Heart right ventricle (tissue), 16 donors: ENCODE measurements around the gene MINAR1. TPM values are rescaled to one million over a fixed set of nuclear protein-coding genes. Genes with fewer than 3 reads are reported as not detected.

Experiments
- ATAC-seq, 8 donors: fragments of 200-7000 bp; cut with Tn5 transposase; one replicate each; pipeline ENCODE4 v1.9.1; 2020; ENCODE audit warnings: mild to moderate bottlenecking in 8 of 8, moderate library complexity in 8 of 8, moderate number of reproducible peaks in 1 of 8
- DNase-seq, 2 donors: peaks; one replicate each; pipeline ENCODE4 v3.0.0-alpha.2; 2020
- H3K27ac ChIP-seq, 10 donors: fragments of 200-600 bp; sonication (generic) in 2 of 10; one replicate each; pipeline versions ENCODE4 v1.5.0 to v1.8.0; 2020 to 2022; ENCODE audit warnings: mild to moderate bottlenecking in 3 of 10
- H3K27me3 ChIP-seq, 7 donors: fragments of 200-600 bp; one replicate each; pipeline ENCODE4 v1.8.0; 2021 to 2022; ENCODE audit warnings: mild to moderate bottlenecking in 2 of 7
- H3K36me3 ChIP-seq, 9 donors: fragments of 200-600 bp; sonication (generic) in 1 of 9; one replicate each; pipeline versions ENCODE4 v1.5.0 to v1.8.0; 2020 to 2022; ENCODE audit warnings: mild to moderate bottlenecking in 2 of 9
- H3K4me1 ChIP-seq, 9 donors: fragments of 200-600 bp; sonication (generic) in 1 of 9; one replicate each; pipeline versions ENCODE4 v1.5.0 to v1.8.0; 2020 to 2022; ENCODE audit warnings: mild to moderate bottlenecking in 4 of 9
- H3K4me3 ChIP-seq, 10 donors: fragments of 200-600 bp; sonication (generic) in 2 of 10; one replicate each; pipeline versions ENCODE4 v1.5.0 to v1.8.0; 2020 to 2022; ENCODE audit warnings: mild to moderate bottlenecking in 7 of 10, moderate library complexity in 2 of 10
- H3K9me3 ChIP-seq, 11 donors: fragments of 200-600 bp in 10 of 11; sonication (generic) in 2 of 11; one replicate each; pipeline versions ENCODE4 v1.5.0 to v1.8.0; 2013 to 2022; ENCODE audit warnings: mild to moderate bottlenecking in 2 of 11, control low read depth in 1 of 11, moderate library complexity in 1 of 11
- WGBS, 2 donors: extraction: QIAGEN DNeasy Blood & Tissue Kit; methylation state at CpG; one replicate each; pipeline ENCODE4 v1.1.7; 2013; ENCODE audit warnings: inconsistent platforms in 1 of 2; 5-methylcytosine and 5-hydroxymethylcytosine counted together
- intact Hi-C, 10 donors: fragments of 100-400 bp; cut with DNase I; formaldehyde crosslinking; loops; one replicate each; pipeline versions ENCODE4 v1.11.1 to v1.14.2; 2022
- polyA plus RNA-seq, 2 donors: library from polyadenylated mRNA; stranded (reverse); fragments of 200-250 nt; gene quantifications; one replicate each; pipeline ENCODE4 v1.2.3, GENCODE V29; 2013
- total RNA-seq, 10 donors: library from RNA; stranded (reverse); fragmentation: NEBNext Ultra II Directional in 3 of 10; extraction: Animal tissue kit (Norgen Biotek cat#: 25700) in 3 of 10; gene quantifications; one replicate each; pipeline versions ENCODE4 v1.2.1 to v1.2.4, GENCODE V29; 2021 to 2023
- TF ChIP-seq, protein P1 (sequence below), 9 donors: fragments of 200-600 bp; sonication (generic) in 2 of 9; IDR thresholded peaks; one replicate each; pipeline versions ENCODE4 v1.5.0 to v1.8.0; 2021 to 2022; ENCODE audit warnings: antibody characterized with exemption in 9 of 9, mild to moderate bottlenecking in 5 of 9, moderate library complexity in 1 of 9
- donor health status: Arrhythmogenic right ventricular cardiomyopathy.
- donor health status: ischemic (EF 13 %, LVEDD 7.1; RV severe dilation, severe dysfunction).
- donor health status: healthy with polysubstance abuse.
- donor health status: DM: no; HTN: yes; CAD: no.
- donor health status: DM: no; HTN: no; CAD: no.
- donor health status: ischemic (EF 25% LVEDD 6.9; RV normal size, moderate dysfunction).
- donor health status: ischemic (EF 25% LVEDD 5.7; RV mildly dilated, moderate dysfunction).
- donor health status: healthy.
- donor health status: DM: yes; HTN: yes; CAD: no.
- donor health status: Ischemic cardiomyopathy.
- donor health status: ischemic (EF 35%, LVEDD 5.7; RV mildly dilated, moderate dysfunction).
- donor health status: nonischemic (EF 11% LVEDD 7.7; RV severe dilation, severe dysfunction).
- donor health status: DM: yes; HTN: yes; CAD: no.
- donor health status: PGD.
- donor health status: ischemic (EF 29% LVEDD 5.4; RV normal size, mild dysfunction).
- donor health status: nonischemic (EF 23%, LVEDD 6.1; RV moderate dilation, normal function).

MINAR1 gene
- total and polyA plus RNA-seq, 12 donors = under 0.01 to 0.28 (median 0.06) TPM

GRCh38 chr15:79447060-79447459 is 14.9 kb downstream of the MINAR1 start:
- intact Hi-C loops = no loop called here
- Histone ChIP-seq H3K9me3 (peaks cover 0 to 31% (median 0%) of the 10 kb centered on the region in 11 donors), H3K4me1 (no peaks in the 10 kb centered on the region), H3K4me3 (no peak overlapping the region), H3K36me3 (no peaks in the 10 kb centered on the region), H3K27ac (no peak overlapping the region), H3K27me3 (peaks cover 0 to 37% (median 30%) of the 10 kb centered on the region in 7 donors)
- TF ChIP-seq, protein P1, sequence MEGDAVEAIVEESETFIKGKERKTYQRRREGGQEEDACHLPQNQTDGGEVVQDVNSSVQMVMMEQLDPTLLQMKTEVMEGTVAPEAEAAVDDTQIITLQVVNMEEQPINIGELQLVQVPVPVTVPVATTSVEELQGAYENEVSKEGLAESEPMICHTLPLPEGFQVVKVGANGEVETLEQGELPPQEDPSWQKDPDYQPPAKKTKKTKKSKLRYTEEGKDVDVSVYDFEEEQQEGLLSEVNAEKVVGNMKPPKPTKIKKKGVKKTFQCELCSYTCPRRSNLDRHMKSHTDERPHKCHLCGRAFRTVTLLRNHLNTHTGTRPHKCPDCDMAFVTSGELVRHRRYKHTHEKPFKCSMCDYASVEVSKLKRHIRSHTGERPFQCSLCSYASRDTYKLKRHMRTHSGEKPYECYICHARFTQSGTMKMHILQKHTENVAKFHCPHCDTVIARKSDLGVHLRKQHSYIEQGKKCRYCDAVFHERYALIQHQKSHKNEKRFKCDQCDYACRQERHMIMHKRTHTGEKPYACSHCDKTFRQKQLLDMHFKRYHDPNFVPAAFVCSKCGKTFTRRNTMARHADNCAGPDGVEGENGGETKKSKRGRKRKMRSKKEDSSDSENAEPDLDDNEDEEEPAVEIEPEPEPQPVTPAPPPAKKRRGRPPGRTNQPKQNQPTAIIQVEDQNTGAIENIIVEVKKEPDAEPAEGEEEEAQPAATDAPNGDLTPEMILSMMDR (IDR thresholded peaks at IDR 0.05) = no peak
- ATAC-seq (no peak), DNase-seq (no peak)
- WGBS, 2 donors = 90 to 92% methylated on average over 1 of the region's 1 CpG

DNA sequence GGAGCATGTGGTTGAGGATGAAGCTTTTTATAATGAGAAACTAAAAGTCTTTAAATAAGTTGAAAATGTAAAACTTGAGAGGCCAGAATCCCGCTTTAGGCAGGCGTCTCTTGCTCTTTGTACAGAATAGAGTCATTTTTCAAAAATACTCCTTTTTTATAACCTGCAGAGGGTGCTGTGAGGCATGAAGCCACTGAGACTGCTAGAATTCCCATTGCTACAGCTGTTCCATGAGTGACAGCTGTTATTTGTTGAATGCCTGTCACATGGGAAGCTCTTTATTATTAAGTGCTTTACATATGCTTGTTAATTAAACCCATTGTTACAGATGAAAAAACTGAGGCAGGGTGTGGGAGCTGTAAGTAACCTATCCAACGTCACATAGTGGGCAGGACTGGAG is 18.5 kb downstream of the MINAR1 start:
- intact Hi-C loops = no loop called here
- Histone ChIP-seq H3K36me3 (no peaks in the 10 kb centered on the region), H3K27me3 (peaks cover 0 to 55% (median 30%) of the 10 kb centered on the region in 7 donors), H3K9me3 (peaks cover 0 to 20% (median 0%) of the 10 kb centered on the region in 11 donors), H3K4me3 (no peak overlapping the region), H3K27ac (no peak overlapping the region), H3K4me1 (no peaks in the 10 kb centered on the region)
- ATAC-seq (no peak), DNase-seq (no peak)
- TF ChIP-seq, protein P1 (IDR thresholded peaks at IDR 0.05) = no peak
- WGBS, 2 donors = 79 to 88% methylated on average over 3 of the region's 3 CpGs

DNA sequence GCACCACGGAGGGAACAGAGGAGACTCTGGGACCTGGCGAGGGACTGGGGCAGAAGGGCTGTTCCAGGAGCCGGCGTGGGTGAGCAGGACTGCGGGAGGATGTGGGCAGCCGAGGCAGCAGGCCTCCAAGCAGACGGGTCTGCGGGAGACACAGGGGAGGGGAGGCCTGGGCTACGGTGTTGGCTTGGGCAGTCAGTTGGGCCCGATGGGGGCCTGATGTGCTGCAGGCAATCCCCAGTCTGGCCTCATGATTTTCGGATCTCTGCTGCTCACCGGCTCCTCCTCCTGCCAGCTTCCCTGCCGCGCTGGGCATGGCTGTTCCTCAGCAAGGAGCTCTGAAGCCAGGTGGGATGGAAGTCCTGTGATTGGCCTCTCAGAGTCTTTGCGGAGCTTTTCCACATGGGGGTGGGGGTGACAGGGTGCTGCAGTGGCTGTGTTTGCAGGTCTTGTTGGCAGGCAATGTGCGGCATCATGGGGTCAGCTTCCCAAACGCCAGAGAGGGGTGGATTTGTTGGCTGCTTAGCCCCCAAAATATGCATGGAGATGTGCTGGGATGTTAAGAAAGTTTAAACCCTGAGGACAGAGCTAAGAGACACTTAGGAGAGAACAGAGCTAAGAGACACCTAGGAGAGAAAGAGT is 19.3 kb downstream of the MINAR1 start:
- Histone ChIP-seq H3K27me3 (peaks cover 0 to 55% (median 30%) of the 10 kb centered on the region in 7 donors), H3K9me3 (peaks cover 0 to 12% (median 0%) of the 10 kb centered on the region in 11 donors), H3K4me1 (no peaks in the 10 kb centered on the region), H3K36me3 (no peaks in the 10 kb centered on the region), H3K4me3 (no peak overlapping the region), H3K27ac (no peak overlapping the region)
- TF ChIP-seq, protein P1 (IDR thresholded peaks at IDR 0.05) = no peak
- intact Hi-C loops = no loop called here
- no peak for DNase-seq
- 19 to 25% methylated on average over 17 of the region's 17 CpGs for WGBS, 2 donors
- no peak for ATAC-seq

DNA sequence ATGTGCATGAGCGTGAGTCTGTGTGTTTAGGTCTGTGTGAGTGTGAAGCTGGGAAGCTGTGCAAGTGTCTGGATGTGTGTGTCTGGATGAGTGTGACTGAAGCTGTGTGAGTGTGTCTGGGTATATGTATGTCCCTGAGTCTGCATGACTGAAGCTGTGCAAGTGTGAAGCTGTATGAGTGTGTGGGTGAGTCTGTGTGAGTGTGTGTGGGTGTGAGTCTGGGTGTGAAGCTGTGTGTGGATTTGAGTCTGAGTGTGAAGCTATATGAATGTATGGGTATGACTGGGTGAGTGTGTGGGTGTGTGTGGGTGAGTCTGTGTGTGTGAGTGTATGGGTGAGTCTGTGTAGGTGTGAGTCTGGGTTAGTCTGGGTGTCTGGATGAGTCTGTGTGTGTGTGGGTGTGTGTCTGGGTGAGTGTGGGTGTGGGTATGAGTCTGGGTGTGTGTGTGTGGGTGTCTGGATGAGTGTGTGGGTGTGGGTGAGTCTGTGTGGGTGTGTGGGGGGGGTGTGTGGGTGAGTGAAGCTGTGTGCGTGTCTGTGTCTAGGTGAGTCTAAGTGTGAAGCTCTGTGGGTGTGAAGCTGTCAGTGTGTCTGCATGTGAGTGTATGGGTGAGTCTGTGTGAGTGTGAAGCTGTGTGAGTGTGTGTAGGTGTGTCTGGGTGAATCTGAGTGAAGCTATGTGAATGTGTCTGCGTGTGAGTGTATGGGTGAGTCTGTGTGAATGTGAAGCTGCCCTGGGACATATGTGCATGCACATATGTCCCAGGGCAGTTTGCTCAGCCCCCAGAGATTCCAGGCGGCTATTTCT is 20.3 kb downstream of the MINAR1 start:
- Histone ChIP-seq H3K36me3 (no peaks in the 10 kb centered on the region), H3K4me1 (no peaks in the 10 kb centered on the region), H3K27me3 (peaks cover 0 to 55% (median 30%) of the 10 kb centered on the region in 7 donors), H3K4me3 (no peak overlapping the region), H3K27ac (no peak overlapping the region), H3K9me3 (peaks cover 0 to 2% (median 0%) of the 10 kb centered on the region in 11 donors)
- intact Hi-C loops = no loop called here
- ATAC-seq (no peak), DNase-seq (no peak)
- 79 to 82% methylated on average over 4 of the region's 4 CpGs for WGBS, 2 donors
- TF ChIP-seq, protein P1 (IDR thresholded peaks at IDR 0.05) = no peak
